Esophagus squamous epithelium (tissue), 4 donors: ENCODE measurements around the gene GLYATL3.

Source experiments
- POLR2A ChIP-seq, 4 donors: fragments of 450-650 bp; IDR thresholded peaks; one replicate each; pipeline ENCODE4 v1.6.1; 2017; ENCODE audit warnings: antibody characterized with exemption in 4 of 4, mild to moderate bottlenecking in 4 of 4, moderate library complexity in 3 of 4
- TF ChIP-seq, protein P1 (sequence below), 6 experiments: fragments of 450-650 bp in 4 of 6; fragments of 200-600 bp in 2 of 6; sonication (generic) in 2 of 6; IDR thresholded peaks; one replicate each; pipeline ENCODE4 v1.5.1; 2016 to 2019; ENCODE audit warnings: antibody characterized with exemption in 6 of 6, mild to moderate bottlenecking in 4 of 6, moderate library complexity in 4 of 6

DNA sequence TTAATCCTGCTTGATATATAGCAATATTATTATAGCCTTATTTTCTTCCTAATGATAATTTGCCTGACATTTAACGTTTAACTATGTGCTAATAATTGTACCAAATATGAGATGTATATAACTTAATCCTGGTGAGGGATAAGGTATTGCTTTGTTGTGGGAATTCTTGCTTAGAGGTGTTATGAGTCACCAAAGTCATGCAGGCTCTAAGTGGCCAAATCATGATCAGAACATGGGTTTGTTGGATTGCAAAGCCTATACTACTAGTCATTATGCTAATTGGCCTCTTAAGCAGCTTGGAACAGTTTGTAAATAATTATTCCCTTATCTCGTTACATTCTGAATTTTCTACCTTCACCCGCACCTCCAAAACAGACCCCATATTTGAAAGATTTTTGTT is 28.8 kb downstream of the GLYATL3 start:
- TF ChIP-seq POLR2A (IDR thresholded peaks at IDR 0.05) = no peak
- TF ChIP-seq, protein P1, sequence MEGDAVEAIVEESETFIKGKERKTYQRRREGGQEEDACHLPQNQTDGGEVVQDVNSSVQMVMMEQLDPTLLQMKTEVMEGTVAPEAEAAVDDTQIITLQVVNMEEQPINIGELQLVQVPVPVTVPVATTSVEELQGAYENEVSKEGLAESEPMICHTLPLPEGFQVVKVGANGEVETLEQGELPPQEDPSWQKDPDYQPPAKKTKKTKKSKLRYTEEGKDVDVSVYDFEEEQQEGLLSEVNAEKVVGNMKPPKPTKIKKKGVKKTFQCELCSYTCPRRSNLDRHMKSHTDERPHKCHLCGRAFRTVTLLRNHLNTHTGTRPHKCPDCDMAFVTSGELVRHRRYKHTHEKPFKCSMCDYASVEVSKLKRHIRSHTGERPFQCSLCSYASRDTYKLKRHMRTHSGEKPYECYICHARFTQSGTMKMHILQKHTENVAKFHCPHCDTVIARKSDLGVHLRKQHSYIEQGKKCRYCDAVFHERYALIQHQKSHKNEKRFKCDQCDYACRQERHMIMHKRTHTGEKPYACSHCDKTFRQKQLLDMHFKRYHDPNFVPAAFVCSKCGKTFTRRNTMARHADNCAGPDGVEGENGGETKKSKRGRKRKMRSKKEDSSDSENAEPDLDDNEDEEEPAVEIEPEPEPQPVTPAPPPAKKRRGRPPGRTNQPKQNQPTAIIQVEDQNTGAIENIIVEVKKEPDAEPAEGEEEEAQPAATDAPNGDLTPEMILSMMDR (IDR thresholded peaks at IDR 0.05) = no peak
